Mesothelial cell of epicardium (in vitro differentiated cells): Measurements from ENCODE around the gene LCN9. TPM values are rescaled to one million over a fixed set of nuclear protein-coding genes. Genes with fewer than 3 reads are reported as not detected.

ENCODE experiments used
- DNase-seq, 2 experiments: peaks; one replicate each; pipeline ENCODE4 v3.0.0; 2021; ENCODE audit warnings: low spot score in 2 of 2; ENCODE audit not compliant: unreplicated experiment in 2 of 2
- H3K27ac Mint-ChIP-seq: 2 replicates; pipeline ENCODE4 v1.8.0; 2021; ENCODE audit warnings: mixed read lengths
- H3K27me3 Mint-ChIP-seq: 2 replicates; pipeline ENCODE4 v1.8.0; 2021; ENCODE audit warnings: low read depth, mixed read lengths
- H3K36me3 Mint-ChIP-seq: 2 replicates; pipeline ENCODE4 v1.8.0; 2021; ENCODE audit warnings: mixed read lengths
- H3K4me1 Mint-ChIP-seq: 2 replicates; pipeline ENCODE4 v1.8.0; 2021; ENCODE audit warnings: mixed read lengths
- H3K4me3 Mint-ChIP-seq: 2 replicates; pipeline ENCODE4 v1.8.0; 2021; ENCODE audit warnings: mild to moderate bottlenecking, moderate library complexity, mixed read lengths
- H3K9me3 Mint-ChIP-seq: 2 replicates; pipeline ENCODE4 v1.8.0; 2021; ENCODE audit warnings: mixed read lengths
- CTCF ChIP-seq: fragments of 200-600 bp; sonication (generic); IDR thresholded peaks from one replicate; pipeline ENCODE4 v1.5.0; 2021; ENCODE audit warnings: antibody characterized with exemption; ENCODE audit not compliant: unreplicated experiment
- total RNA-seq: library from RNA; stranded (reverse); gene quantifications from 3 replicates; pipeline ENCODE4 v1.2.1, GENCODE V29; 2021

LCN9 gene
- total RNA-seq, 1 donor from 2014 or later: 1.7 TPM

DNA sequence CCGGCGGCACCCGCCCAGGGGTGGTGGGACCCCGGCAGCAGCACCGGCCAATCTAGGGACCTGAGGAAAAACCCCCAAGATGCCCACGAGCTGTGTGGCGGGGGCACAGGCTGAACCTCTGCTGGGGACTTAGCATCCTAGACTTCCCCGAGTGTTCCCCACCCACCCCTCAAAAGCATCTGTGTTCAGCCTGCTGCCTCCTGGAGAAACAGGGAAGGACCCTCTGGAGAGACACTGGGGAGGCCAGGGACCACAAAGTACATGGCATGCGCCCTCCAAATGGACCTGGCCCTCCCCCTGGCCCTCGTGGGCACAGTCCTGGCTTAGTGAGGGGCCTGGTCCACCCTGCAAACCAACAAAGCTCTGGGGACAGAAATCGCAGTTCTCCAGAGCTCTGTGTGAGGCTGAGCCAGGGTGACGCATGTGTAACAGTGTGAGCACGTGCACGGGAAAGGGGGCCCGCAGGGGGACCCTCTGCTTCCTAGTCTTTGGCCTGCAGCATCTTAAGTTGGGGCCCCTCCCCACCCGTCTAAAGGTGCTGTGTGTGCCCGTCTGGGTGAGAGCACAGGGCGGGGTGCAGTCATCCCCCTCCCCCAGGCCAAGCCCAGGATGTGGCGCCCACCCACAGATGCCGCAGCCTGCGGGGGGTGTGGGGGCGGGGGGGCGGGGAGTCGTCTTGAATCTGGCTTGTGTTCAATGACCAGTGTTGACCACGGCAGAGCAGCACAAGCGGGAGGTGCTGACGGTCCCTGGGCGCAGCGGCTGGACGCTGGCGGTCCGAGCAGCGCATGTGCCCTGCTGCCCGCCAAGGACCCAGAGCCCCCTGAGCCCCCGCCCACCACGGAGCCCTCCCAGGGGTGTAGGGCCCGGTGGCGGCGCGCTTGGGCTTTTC lies 38.2 kb downstream of the LCN9 start:
- H3K36me3 Mint-ChIP-seq: no peaks in the 10 kb centered on the region
- peaks cover 38% of the 10 kb centered on the region for H3K27me3 Mint-ChIP-seq
- no peak for TF ChIP-seq CTCF
- no peaks in the 10 kb centered on the region for H3K9me3 Mint-ChIP-seq
- no peak overlapping the region for H3K4me3 Mint-ChIP-seq
- no peak overlapping the region for H3K27ac Mint-ChIP-seq
- DNase-seq: no peak
- H3K4me1 Mint-ChIP-seq: peaks cover 1% of the 10 kb centered on the region

- peaks cover 36% of the 10 kb centered on the region for H3K27me3 Mint-ChIP-seq
- H3K36me3 Mint-ChIP-seq: no peaks in the 10 kb centered on the region
- no peaks in the 10 kb centered on the region for H3K9me3 Mint-ChIP-seq
- H3K27ac Mint-ChIP-seq: no peak within 1 kb of the TSS
- H3K4me1 Mint-ChIP-seq: peaks cover 1% of the 10 kb centered on the region
- TF ChIP-seq CTCF: peak; percentile 98
- H3K4me3 Mint-ChIP-seq: no peak within 1 kb of the TSS
- DNase-seq: peak; percentile 64 to 91
Observed at GRCh38 chr9:135701959-135702721, 39.0 kb downstream of the LCN9 start, which contains the start of gene KCNT1. Gene KCNT1, plus strand, starts transcription at chr9:135702185. Its CDS starts 74 bp downstream, at chr9:135702259.

GRCh38 chr9:135703726-135704125 lies 40.6 kb downstream of the LCN9 start:
- Mint-ChIP-seq H3K9me3 (no peaks in the 10 kb centered on the region), H3K36me3 (no peaks in the 10 kb centered on the region), H3K4me1 (peaks cover 1% of the 10 kb centered on the region), H3K27ac (no peak overlapping the region), H3K27me3 (peaks cover 43% of the 10 kb centered on the region), H3K4me3 (no peak overlapping the region)
- no peak for TF ChIP-seq CTCF
- DNase-seq: no peak

DNA sequence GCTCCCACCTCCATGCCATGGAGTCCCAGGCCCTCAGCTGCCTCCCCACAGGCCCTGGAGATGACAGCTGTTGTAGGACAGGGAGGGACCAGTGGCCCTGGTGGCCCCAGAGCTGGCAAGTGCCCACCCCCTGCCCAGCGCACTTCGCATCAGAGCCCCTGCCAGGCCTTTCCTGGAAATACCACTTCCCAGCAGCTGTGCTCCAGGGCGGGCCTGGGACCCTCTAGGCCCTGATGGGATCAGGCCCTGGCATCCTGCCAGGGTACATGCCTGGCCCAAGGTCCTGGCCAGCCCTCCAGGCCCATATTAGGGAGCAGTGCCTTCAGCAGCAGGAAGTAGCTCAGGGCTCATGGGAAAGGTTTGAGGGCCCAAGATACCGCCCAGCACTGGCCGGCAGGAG lies 41.4 kb downstream of the LCN9 start:
- H3K4me1 Mint-ChIP-seq: peaks cover 1% of the 10 kb centered on the region
- H3K4me3 Mint-ChIP-seq: no peak overlapping the region
- H3K27ac Mint-ChIP-seq: no peak overlapping the region
- H3K27me3 Mint-ChIP-seq: peaks cover 51% of the 10 kb centered on the region
- H3K36me3 Mint-ChIP-seq: no peaks in the 10 kb centered on the region
- no peaks in the 10 kb centered on the region for H3K9me3 Mint-ChIP-seq
- TF ChIP-seq CTCF: no peak
- DNase-seq: no peak

GRCh38 chr9:135705376-135705775 lies 42.3 kb downstream of the LCN9 start:
- Mint-ChIP-seq H3K27me3 (peaks cover 57% of the 10 kb centered on the region), H3K27ac (no peak overlapping the region), H3K4me3 (no peak overlapping the region), H3K4me1 (peaks cover 1% of the 10 kb centered on the region), H3K36me3 (no peaks in the 10 kb centered on the region), H3K9me3 (no peaks in the 10 kb centered on the region)
- TF ChIP-seq CTCF: no peak
- no peak for DNase-seq
